Inflammatory macrophage treated with lipopolysaccharide for 1 hour (primary cell): ENCODE data around the gene SYPL2.

Experiments
- DNase-seq, 2 donors: peaks; one replicate each; pipeline ENCODE4 v3.0.0-alpha.2; 2020 to 2022

SYPL2 gene

DNA sequence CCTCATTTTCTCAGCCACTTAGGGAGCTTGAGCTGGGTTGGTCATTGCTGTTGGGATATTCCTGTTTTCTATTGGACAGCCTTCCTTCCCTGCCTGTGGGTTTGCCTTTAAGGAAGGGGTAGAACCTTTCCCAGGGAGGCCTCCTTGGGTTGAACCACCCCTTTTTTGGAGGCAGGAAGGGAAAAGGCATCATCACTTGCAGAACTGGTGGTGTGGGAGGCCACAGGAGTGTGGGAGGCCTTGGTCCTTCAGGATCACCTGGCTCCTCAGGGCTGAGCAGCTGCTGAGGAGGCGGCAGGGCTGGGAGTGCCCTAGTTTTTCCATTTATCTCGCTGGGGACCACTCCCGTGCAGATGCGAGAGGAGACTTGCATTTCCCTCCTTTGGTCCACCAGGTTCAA is 26.9 kb downstream of the SYPL2 start:
- no peak for DNase-seq

DNA sequence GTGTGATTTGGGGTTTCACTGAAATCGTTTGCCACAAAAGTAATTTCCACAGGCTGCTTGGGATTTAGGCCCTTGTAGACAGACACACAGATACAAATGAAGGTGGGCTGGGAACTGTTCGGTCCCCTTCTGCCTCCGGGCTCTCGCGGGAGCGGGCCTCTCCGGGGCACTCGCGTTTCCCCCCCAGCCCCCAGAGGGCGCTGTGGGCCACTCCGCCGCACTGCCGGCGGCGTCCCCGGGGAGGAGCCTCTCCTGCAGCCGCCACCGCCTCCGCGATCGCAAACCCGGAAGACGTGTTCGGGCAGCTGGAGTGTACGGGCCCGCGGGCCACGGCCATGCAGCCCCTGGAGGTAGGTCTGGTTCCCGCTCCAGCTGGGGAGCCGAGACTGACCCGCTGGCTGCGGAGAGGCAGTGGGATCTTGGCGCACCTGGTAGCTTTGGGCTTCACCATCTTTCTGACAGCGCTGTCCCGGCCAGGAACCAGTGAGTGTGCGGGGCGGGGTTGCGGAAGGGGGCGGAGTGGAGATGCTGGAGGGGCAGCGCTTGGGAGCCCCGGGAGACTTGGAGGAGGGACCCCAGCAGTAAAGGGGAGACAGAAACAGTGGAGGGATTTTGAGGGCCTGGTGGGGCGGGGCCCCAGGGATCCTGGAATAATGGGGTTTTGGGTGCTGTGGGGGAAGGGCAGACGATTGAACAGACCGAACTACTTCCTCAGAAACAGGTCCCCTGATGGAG is 27.6 kb downstream of the SYPL2 start, which contains the start of gene CYB561D1:
CYB561D1 (plus strand) TSS at position 290 of the 735 bp plus-strand sequence; CDS start at position 336, 46 bp downstream.
- DNase-seq: peak; percentile 71 to 94

DNA sequence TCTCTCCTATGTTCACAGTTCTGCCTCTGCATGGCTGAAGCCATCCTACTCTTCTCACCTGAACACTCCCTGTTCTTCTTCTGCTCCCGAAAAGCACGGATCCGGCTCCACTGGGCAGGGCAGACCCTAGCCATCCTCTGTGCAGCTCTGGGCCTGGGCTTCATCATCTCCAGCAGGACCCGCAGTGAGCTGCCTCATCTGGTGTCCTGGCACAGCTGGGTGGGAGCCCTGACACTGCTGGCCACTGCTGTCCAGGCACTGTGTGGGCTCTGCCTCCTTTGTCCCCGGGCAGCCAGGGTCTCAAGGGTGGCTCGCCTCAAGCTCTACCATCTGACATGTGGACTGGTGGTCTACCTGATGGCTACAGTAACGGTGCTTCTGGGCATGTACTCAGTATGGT is 29.4 kb downstream of the SYPL2 start:
- DNase-seq: no peak

DNA sequence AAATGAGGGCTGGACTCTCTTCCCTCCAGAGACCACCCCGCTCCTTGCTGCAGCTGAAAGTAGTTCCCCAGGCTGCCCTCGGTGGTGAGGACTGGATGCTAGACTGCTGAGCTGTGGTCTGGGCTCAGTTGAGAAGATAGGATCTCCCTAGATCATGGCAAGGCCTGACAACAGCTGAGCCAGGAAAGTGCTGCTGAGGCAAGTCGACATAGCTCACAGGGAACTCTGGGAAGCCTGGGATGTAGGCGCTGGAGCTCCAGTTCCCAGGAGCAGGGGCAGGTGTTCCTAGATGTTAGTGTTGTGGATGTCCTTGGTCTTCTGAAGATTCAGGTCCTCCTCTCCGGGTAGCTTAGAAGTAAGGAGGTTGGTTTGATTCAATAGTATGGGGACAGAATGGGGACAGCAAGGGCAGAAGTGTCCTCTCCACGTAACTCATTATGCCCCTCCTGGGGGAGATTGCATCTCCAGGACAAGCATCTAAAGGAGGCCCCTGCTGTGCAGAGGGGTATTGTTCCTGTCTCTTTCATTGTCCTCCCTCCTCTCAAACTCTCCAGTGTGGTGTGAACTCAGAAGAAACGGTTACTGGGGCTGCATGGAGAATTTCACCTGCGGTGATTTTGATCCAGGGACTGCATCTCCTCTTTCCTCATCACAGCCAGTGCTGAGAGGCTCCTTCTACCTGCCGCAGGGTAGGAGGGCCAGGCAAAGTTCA is 31.3 kb downstream of the SYPL2 start:
- no peak for DNase-seq

DNA sequence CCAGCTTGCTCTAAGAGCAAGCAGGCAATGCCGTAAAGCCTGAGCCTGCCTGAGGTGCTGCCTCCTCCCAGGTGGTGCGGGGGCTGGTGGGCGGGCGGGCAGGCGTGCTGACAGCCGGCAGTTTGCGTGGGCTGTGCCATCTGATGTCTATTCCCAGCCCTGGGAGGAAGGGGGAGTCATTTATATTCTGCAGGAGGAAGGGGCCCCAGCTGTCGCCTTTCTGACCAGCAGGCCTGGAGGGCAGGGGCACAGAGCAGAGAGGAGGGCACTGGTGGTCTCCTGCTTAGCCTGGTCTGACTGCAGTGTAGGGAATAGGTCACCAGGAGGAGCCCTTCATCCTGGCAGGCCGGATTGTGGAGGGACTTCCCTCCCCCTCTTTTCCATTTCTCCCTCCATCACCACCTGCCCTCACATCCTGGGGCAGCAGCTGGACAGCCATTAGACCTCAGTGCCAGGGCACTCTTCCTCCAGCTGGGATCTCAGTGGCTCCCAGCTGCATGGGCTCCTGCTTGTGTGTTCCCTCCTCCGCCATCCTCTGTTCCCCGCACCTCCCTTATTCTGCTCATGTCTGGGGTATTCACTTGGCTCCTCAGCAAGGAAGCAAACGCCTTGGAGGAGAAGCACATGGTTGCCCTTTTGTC is 31.9 kb downstream of the SYPL2 start:
- peak in 1 of 2 donors; percentile 20 for DNase-seq

DNA sequence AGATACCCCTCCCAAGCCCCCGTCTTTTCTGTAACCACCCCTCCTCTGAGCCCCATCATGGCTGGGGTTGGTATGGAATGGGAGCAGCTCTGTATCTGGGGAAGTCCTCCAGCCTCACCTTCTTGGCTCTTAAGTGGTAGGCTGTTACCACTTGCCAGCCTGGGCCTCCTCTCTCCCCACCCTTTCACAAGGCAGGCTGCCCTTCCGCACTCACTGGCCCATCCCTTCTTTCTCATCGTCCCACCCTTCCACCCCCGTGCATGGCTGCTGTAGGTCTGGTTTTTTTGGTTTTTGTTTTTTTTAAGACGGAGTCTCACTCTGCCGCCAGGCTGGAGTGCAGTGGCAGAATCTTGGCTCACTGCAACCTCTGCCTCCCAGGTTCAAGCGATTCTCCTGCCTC is 32.7 kb downstream of the SYPL2 start:
- DNase-seq: no peak

DNA sequence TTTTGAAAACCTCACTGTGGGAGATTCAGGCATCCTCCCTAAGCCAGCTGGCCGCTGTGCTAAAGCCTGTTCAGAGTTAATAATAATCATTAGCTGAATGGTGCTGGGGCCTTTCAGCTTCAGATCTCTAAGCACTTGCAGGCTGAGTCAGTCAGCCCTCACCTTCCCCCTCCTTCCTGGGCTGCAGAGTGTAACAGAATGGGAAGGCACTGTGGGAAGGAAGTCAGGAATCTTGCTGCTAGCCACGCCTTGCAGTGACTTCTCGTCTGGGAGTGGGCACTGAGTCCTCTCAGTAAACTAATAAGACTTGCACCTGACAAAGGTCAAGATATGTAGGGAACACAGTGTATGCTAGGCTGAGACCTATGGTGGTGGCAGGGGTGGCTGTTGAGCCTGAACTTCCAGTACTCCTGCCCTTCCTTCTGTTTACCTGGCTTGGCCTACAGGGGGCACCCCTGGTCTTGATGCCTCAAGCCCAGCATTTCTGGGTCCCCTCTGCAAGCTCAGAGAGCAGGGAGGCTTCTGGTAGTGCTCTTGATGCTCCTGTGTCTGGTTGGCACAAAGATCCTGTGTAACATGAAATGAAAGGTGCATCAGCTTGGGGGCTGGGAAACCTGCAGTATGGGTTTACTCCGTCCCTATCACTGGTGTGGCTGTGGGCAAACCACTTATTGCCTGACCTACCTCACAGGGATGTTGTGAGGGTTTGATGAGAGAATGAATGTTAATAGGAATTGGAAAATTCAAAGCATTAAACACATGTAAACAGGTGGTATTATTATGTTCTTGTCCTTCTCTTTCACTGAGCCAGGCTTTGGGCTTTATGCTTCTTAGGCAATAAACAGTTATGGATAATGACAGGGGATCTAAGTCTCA is 33.6 kb downstream of the SYPL2 start:
- peak; percentile 35 to 38 for DNase-seq

DNA sequence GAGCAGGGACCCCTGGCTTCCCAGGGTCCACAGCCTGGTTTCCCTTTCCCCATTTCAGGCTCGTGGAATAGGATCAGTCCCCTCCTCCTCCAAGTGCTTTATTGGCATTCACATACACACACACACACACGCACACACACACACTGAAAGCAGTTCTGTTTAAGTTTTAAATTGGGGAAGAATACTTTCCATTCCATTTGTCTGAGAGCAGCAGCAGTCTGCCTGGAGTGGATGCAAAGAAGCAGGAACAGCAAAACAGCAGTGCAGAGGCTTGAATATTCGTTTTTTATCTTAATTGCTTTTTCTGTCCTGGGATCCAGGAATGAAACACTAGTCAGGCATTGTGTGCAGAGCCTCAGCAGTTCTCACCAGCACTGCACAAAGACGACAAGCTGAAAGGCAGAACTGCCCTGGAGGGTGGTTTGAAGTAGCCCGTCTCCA is 34.6 kb downstream of the SYPL2 start:
- DNase-seq: peak in 1 of 2 donors; percentile 16

DNA sequence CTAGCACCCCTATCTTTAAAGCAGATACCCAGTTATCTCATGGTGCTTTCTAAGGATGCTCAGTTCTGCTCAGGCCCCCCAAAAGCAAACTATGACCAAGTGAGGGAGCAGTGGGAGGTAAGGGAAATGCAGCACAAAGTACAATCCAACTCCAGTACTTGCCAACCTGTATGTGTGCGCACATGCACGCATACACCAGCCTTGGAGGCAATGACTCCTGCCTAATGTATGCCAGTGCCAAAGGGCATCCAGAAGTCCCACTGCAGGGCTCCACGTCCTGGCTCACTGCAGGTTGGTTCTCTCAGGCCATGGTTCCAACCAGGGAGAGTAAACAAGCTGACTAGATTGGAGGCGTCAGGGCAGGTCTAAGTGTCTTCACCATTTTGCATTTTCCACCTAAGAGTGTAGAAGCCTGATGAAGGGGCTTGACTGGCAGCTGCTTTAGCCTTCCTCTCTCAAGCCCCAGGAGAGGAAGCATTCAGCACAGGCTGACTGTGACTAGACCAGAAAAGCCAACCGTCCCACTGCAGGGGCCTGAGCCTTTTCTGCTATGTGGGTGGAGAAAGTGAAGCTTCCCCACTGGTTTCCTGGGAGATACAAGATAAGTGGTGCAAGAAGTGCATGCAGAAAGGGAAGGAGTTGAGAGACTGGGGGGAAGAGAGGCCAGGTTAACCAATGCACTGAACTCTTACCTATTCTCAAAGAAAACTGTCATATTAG is 35.5 kb downstream of the SYPL2 start:
- DNase-seq: peak; percentile 59 to 81

DNA sequence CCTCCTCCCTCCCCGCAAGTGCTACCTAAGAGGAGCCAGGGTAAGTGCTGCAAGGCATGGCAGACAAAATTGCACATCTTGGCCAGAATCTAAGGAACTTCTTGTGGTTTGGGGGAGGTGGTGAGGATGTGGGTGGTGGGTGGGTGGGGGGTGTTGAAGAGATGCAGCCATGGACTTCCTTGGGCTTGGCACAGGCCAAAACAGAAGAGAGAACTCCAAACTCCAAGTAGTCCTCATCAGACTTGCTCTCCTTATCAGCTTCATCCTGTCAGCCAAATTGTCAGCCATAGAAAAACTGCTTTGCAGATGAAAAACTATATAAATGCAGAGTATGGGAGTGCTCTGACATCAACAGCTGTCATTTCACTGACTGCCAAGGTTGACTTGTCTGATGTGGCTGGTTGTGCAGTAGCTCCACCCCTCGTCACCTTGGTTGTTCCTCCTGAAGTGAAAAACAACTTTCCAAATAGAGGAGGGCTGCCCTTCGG is 36.1 kb downstream of the SYPL2 start:
- no peak for DNase-seq

DNA sequence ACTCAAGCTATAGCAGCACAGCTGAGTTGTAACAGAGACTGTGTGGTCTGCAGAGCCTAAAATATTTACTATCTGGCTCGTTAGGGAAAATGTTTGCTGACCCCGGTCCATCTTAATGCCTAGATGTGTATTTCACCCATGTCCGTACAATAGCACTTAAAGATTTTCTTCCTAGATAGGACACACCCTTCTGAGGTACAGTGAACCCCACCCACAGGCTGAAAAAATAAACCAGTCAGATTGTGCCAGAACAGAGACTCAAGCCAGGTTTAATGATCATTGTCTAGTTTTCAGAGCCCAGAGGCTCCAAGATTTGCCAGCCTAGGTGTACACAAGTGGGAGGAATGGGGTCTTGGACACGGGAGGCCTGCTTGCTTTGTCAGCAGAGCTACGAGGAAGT is 37.6 kb downstream of the SYPL2 start:
- DNase-seq: no peak

DNA sequence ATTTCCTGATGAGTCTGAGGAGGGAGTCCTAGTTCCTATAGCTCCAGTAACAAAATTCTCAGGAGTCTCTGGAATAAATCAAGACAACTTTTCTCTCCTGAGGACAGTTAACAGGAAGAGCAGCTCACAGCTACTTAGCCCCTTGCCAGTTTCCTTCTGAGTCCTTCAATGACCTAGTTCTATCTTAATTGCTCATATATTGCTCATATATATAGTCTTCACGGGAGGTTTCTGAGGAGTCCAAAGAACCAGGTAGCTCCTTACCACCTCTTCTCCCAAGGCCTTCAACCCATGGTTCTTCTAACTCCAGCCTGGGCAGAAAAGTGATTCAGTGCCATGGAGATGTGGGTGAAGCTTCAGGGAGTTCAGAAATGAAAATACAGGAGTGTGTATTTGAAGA is 38.6 kb downstream of the SYPL2 start:
- no peak for DNase-seq

DNA sequence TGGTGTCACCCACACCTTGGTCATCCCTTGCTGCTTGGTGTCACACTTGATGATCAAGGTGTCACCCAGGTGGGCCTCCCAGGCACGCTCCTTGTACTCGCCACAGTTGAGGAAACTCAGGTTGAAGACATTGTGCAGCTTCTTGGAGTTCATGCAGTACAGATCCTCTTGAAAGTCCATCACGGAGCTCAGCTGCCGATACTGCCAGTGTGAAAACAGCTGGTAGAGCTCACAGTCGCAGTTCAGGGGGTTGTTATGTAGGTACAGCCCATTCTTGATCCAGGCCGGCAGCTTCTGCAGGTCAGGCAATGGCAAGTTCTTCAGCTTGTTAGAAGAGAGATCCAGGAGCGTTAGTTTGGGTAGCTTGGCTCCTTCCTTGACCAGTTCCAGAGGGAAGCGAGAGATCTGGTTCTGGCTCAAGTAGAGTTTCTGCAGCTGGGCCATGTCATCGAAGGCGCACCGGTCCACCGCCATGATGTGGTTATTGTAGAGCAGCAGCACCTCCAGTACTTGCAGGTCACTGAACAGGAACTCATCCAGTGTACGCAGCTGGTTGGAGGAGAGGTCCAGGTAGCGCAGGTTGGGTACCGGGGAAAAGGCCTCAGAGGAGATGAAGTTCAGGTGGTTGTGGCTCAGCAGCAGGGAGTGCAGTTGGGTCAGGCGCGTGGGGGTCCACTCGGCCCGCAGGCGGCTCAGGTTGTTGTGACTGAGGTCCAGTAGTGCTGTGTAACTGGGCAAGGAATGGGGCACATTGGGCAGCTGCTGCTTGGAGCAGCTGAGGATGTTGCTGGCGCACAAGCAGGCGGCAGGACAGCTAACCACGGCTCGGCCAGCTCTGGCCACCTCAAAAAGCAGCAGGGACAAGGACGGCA is 41.9 kb downstream of the SYPL2 start:
- no peak for DNase-seq

DNA sequence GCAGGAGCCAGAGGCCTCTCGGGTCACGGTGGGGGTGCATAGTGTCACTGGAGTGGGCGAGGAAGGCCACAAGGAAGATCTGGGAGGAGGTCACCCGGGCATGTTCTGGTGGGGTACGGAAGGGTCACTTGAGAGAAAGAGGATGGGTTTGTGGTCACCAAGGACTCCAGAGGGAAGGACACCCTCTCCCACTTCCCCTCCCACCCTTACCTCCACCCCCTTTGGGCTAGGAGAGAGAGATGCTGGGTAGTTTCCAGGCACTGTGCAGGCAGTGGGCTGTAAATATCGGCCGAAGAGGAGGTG is 42.5 kb downstream of the SYPL2 start:
- DNase-seq: no peak

DNA sequence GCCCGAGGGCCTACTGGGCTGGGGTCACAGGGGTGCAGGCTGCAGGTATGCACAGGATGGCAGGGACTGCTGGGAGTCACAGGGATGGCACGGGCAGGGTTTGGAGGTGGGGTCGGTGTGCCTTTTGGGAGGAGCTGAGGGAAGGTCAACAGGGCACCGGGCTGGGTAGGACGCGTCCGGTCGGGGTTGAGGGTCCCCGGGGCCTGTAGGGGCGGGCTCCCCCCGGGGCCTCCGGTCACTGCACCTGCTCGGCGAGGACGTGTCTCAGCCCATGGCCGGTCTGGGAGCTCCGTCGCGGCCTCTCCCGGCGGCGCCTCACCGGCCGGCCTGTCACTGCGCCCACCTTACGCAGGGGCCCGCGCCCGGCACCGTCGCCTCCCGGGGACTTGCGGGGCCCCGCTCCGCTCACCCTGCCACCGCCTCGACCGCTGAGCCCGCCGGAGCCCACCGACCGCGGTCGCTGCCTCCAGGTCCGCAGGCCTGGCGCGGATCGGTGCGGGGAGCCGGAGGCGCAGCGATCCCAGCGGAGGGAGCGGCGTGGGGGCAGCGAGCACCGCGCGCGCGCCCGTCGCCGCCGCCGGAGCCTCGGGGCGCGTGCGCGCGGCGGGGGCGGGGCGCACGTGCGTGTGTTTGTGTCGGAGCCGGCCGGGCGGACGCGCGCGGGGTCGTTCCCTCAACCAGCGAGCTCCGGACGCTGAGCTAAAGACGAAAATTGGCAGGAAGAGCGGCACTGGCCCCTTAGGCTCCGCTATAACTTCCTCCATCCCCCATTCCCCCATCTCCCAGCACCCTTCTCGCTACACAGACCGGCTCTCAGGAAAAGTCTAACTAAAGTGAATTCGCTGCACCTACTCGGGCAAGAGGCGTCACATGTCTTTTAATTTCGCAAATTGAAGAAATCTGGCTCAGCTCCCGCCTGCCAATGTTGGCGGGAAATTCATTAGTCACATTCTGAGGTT is 43.1 kb downstream of the SYPL2 start, which contains the start of gene AMIGO1:
AMIGO1 (minus strand) TSS at position 552 of the 959 bp plus-strand sequence. CDS start 815 bp downstream, outside the sequence.
- DNase-seq: peak; percentile 16 to 35

DNA sequence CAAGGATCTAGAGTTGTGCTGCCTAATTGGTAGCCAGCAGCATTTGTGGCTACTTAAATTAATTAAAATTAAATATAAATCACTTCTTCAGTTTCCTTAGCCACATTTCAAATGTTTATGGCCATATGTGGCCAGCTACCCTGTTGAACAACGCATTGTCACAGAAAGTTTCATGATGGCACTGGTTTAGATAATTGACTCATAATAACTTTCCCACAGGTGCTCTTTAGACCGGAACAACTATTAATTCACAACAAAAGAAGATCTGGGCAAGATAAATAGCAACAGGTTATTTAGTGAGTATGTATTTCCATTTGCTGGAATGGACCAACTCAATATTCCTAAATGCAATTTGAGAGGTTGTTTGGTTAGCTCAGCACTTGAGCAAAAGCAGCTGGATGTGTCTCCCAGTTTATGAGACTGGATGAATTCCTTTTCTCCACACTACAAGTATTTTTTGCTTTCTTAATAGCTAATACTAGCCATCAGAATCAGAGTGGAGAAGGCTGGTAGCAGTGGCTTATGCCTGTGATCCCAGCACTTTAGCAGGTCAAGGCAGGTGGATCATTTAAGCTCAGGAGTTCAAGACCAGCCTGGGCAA is 46.9 kb downstream of the SYPL2 start:
- no peak for DNase-seq

DNA sequence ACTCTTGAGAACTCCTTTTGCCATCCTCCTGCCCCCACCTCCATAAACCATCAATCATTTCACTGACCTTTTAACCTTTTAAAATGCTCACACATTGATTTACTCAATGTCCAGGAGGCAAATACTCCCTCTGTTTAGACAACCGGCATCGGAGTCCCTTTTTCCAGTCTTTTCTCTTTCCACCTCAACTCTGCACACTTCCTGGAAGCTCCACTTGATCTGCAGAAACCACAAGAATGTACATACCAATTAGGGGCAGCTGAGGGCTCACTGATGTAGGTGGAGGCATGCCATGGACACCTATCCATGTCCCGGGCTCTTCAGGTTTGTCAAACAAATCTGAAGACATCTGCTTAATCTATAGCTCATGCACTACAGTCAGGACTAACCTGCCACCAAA is 48.5 kb downstream of the SYPL2 start:
- no peak for DNase-seq

DNA sequence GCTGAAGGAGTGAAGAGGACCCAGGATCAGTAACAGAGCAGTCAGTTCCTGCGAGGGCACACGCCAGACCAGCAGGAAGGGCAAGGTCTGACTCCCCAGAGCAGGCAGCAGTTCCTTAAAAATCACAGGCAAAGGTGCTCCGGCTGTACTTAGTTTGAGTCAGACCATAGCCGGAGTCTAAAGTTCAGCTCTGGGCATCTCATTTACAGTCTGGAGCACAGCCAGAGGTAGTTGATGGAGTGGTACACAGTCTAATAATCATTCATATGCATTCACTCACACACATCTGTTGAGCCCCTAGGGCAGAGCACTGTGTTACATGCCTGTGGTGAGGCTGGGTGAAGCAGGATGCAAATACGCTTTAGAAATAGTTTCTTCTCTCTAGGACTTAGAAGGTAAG is 50.5 kb downstream of the SYPL2 start:
- DNase-seq: no peak

DNA sequence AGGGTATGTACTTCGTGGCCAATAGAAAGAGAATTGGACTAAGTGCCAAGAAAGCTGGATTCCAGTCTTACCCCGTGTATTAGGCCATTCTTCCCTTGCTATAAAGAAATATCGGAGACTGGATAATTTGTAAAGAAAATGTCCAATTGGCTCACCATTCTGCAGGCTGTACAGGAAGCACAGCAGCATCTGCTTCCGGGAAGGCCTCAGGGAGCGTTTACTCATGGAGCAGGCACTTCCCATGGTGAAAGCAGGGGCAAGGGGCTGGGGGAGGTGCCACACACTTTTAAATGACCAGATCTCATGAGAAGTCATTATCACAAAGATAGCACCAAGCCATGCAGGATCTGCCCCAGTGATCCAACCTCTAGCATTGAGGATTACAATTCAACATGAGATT is 51.0 kb downstream of the SYPL2 start:
- no peak for DNase-seq
